AG04450 (cell line): Measurements from ENCODE around the gene SRL. TPM values are rescaled to one million over a fixed set of nuclear protein-coding genes. Genes with fewer than 3 reads are reported as not detected.

Experiments used
- CTCF ChIA-PET: fragments of 300-600, 350-600 bp; formaldehyde crosslinking; extraction: SDS; loops from one replicate; lab custom pipeline; 2022; ENCODE audit warnings: antibody characterized with exemption, inconsistent platforms; lab: Charles Lee
- POLR2A ChIA-PET: fragments of 350-600 bp; formaldehyde crosslinking; extraction: SDS; loops from one replicate; lab custom pipeline; 2021; ENCODE audit warnings: antibody characterized with exemption, inconsistent platforms; lab: Yijun Ruan, JAX
- DNase-seq: peaks from one replicate; pipeline ENCODE4 v3.0.0-alpha.2; 2011; ENCODE audit warnings: low read depth, low spot score
- H3K27ac ChIP-seq: one replicate; pipeline ENCODE4 v1.5.1; 2012; ENCODE audit warnings: low read depth, low read length, control low read depth
- H3K27me3 ChIP-seq: one replicate; pipeline ENCODE4 v1.6.0; 2012; ENCODE audit warnings: low read length; ENCODE audit not compliant: control insufficient read depth, insufficient read depth
- H3K4me3 ChIP-seq: 2 replicates; pipeline ENCODE4 v1.5.1; 2011; ENCODE audit warnings: mild to moderate bottlenecking, low read depth, low read length, control low read depth
- H3K9me3 ChIP-seq: 2 replicates; pipeline ENCODE4 v1.5.1; 2012; ENCODE audit warnings: low read length; ENCODE audit not compliant: control insufficient read depth, insufficient read depth
- CTCF ChIP-seq: IDR thresholded peaks from 2 replicates; pipeline ENCODE4 v1.5.1; 2011; ENCODE audit warnings: low read depth, low read length, control low read depth, inconsistent platforms
- polyA plus RNA-seq: library from polyadenylated mRNA; depleted of rRNA; stranded (reverse); fragments of >200 nt; gene quantifications from 2 replicates; pipeline ENCODE4 v1.2.3, GENCODE V29; 2011

The SRL gene
- polyA plus RNA-seq, 1 experiment = 0.05 TPM

- CTCF ChIA-PET = interaction anchor here (0.7 kb wide), 1 partner anchor 18 kb away, joined by 3 read pairs; no protein-coding TSS in a partner anchor
- POLR2A ChIA-PET = no interaction called here
- peaks cover 6% of the 10 kb centered on the region for H3K9me3 ChIP-seq
These were observed 21.5 kb downstream of the SRL start for GRCh38 chr16:4220358-4220757.

GRCh38 chr16:4218202-4218601, 23.7 kb downstream of the SRL start:
- ChIA-PET CTCF (interaction anchor here (0.5 to 2.1 kb wide), 4 partner anchors 14 to 36 kb away, joined by 3 to 7 read pairs (median 5); no protein-coding TSS in a partner anchor), POLR2A (interaction anchor here (0.6 kb wide), 1 partner anchor 36 kb away, joined by 4 read pairs; no protein-coding TSS in a partner anchor)
- no peak for DNase-seq
- TF ChIP-seq CTCF = no peak
- no peaks in the 10 kb centered on the region for H3K27me3 ChIP-seq
- peaks cover 6% of the 10 kb centered on the region for H3K9me3 ChIP-seq
- no peak overlapping the region for H3K27ac ChIP-seq
- H3K4me3 ChIP-seq = no peak overlapping the region

More at GRCh38 chr16:4220358-4220757, 21.5 kb downstream of the SRL start:
- no peak for DNase-seq
- Histone ChIP-seq H3K27me3 (no peaks in the 10 kb centered on the region), H3K27ac (no peak overlapping the region), H3K4me3 (no peak overlapping the region)
- TF ChIP-seq CTCF = no peak

GRCh38 chr16:4217204-4218131, 24.4 kb downstream of the SRL start:
- CTCF ChIA-PET = interaction anchor here (0.5 to 2.1 kb wide), 4 partner anchors 17 to 235 kb away, joined by 3 to 7 read pairs (median 5); no protein-coding TSS in a partner anchor
- DNase-seq = no peak
- H3K4me3 ChIP-seq = no peak overlapping the region
- no peak for TF ChIP-seq CTCF
- H3K9me3 ChIP-seq = peaks cover 6% of the 10 kb centered on the region
- no peak overlapping the region for H3K27ac ChIP-seq
- POLR2A ChIA-PET = interaction anchor here (0.6 kb wide), 2 partner anchors 34 to 37 kb away, joined by 3 to 4 read pairs; no protein-coding TSS in a partner anchor
- H3K27me3 ChIP-seq = no peaks in the 10 kb centered on the region

- Histone ChIP-seq H3K27ac (no peak overlapping the region), H3K4me3 (no peak overlapping the region), H3K27me3 (no peaks in the 10 kb centered on the region), H3K9me3 (peaks cover 4% of the 10 kb centered on the region)
- CTCF ChIA-PET = interaction anchor here (1.0 kb wide), 1 partner anchor 234 kb away, joined by 3 read pairs; no protein-coding TSS in a partner anchor
- TF ChIP-seq CTCF = no peak
- no peak for DNase-seq
- POLR2A ChIA-PET = no interaction called here
These were observed 25.3 kb downstream of the SRL start for GRCh38 chr16:4216596-4216995.
